GM19455 (cell line): ENCODE measurements around the gene GIGYF1.

Experiments
- ATAC-seq: cut with Tn5 transposase; IDR thresholded peaks from one replicate; pipeline ENCODE4 v1.9.1; 2021; ENCODE audit not compliant: unreplicated experiment

Gene GIGYF1

GRCh38 chr7:100632951-100633717, 60.9 kb downstream of the GIGYF1 start:
- ATAC-seq = no peak

GRCh38 chr7:100630066-100630465, 64.0 kb downstream of the GIGYF1 start:
- ATAC-seq = no peak
